ENCODE results near the gene TMF1.

Gene TMF1

GRCh38 chr3:69079269-69080159 lies 27.4 kb upstream of the TMF1 start:
- H3K27ac ChIP-seq (ENCODE audit: low read depth, low read length) = 0 out of 2 replicates have a peak overlapping the region, but pooled peaks have one; percentile 18
- no peaks in the 10 kb centered on the region for H3K27me3 ChIP-seq (ENCODE audit: control insufficient read depth, low read length)
- peaks cover 28% of the 10 kb centered on the region for H3F3A ChIP-seq (ENCODE audit: control insufficient read depth, insufficient read depth)
- H3K4me3 ChIP-seq (ENCODE audit: low read length) = peak overlapping the region; percentile 89
- H3K4me1 ChIP-seq (ENCODE audit: control insufficient read depth, low read length) = peaks cover 60% of the 10 kb centered on the region
- H3K9me3 ChIP-seq (ENCODE audit: control insufficient read depth, insufficient read depth, low read length) = no peaks in the 10 kb centered on the region
- H3K9me2 ChIP-seq (replicated peaks; ENCODE audit: control insufficient read depth, low read length) = no peaks in the 10 kb centered on the region
- peak overlapping the region; percentile 92 for H3K4me2 ChIP-seq (ENCODE audit: low read length)
- peaks cover 30% of the 10 kb centered on the region for H3K36me3 ChIP-seq (ENCODE audit: control insufficient read depth, low read length)
- TF ChIP-seq CTCF (IDR thresholded peaks at IDR 0.05; ENCODE audit: low read depth, low read length, poor library complexity, severe bottlenecking) (no peak), EZH2phosphoT487 (IDR thresholded peaks at IDR 0.05; ENCODE audit: borderline replicate concordance, low read length) (no peak)
- peaks cover 48% of the 10 kb centered on the region for H3K79me2 ChIP-seq (ENCODE audit: control insufficient read depth, low read length)
- no peaks in the 10 kb centered on the region for H4K20me1 ChIP-seq (ENCODE audit: control insufficient read depth, insufficient read depth, low read depth, low read length)

GRCh38 chr3:69072928-69073327 lies 20.8 kb upstream of the TMF1 start:
- Histone ChIP-seq H3K27me3 (ENCODE audit: control insufficient read depth, low read length) (no peaks in the 10 kb centered on the region), H3K4me3 (ENCODE audit: low read length) (no peak overlapping the region), H3K4me2 (ENCODE audit: low read length) (no peak overlapping the region), H3K36me3 (ENCODE audit: control insufficient read depth, low read length) (peaks cover 63% of the 10 kb centered on the region), H3F3A (ENCODE audit: control insufficient read depth, insufficient read depth) (0 out of 2 replicates have a peak, but pooled peaks cover 3% of the 10 kb centered on the region), H3K9me2 (replicated peaks; ENCODE audit: control insufficient read depth, low read length) (no peaks in the 10 kb centered on the region), H3K27ac (ENCODE audit: low read depth, low read length) (no peak overlapping the region), H3K79me2 (ENCODE audit: control insufficient read depth, low read length) (peaks cover 41% of the 10 kb centered on the region), H3K9me3 (ENCODE audit: control insufficient read depth, insufficient read depth, low read length) (no peaks in the 10 kb centered on the region), H4K20me1 (ENCODE audit: control insufficient read depth, insufficient read depth, low read depth, low read length) (no peaks in the 10 kb centered on the region), H3K4me1 (ENCODE audit: control insufficient read depth, low read length) (peaks cover 3% of the 10 kb centered on the region)
- TF ChIP-seq EZH2phosphoT487 (IDR thresholded peaks at IDR 0.05; ENCODE audit: borderline replicate concordance, low read length) (no peak), CTCF (IDR thresholded peaks at IDR 0.05; ENCODE audit: low read depth, low read length, poor library complexity, severe bottlenecking) (no peak)

- Histone ChIP-seq H3K27ac (ENCODE audit: low read depth, low read length) (no peak overlapping the region), H3K4me1 (ENCODE audit: control insufficient read depth, low read length) (no peaks in the 10 kb centered on the region), H3K36me3 (ENCODE audit: control insufficient read depth, low read length) (peaks cover 55% of the 10 kb centered on the region), H3K9me2 (replicated peaks; ENCODE audit: control insufficient read depth, low read length) (no peaks in the 10 kb centered on the region), H3K4me3 (ENCODE audit: low read length) (no peak overlapping the region), H4K20me1 (ENCODE audit: control insufficient read depth, insufficient read depth, low read depth, low read length) (no peaks in the 10 kb centered on the region), H3K79me2 (ENCODE audit: control insufficient read depth, low read length) (no peaks in the 10 kb centered on the region), H3K27me3 (ENCODE audit: control insufficient read depth, low read length) (no peaks in the 10 kb centered on the region), H3K9me3 (ENCODE audit: control insufficient read depth, insufficient read depth, low read length) (no peaks in the 10 kb centered on the region), H3F3A (ENCODE audit: control insufficient read depth, insufficient read depth) (no peaks in the 10 kb centered on the region), H3K4me2 (ENCODE audit: low read length) (no peak overlapping the region)
- TF ChIP-seq CTCF (IDR thresholded peaks at IDR 0.05; ENCODE audit: low read depth, low read length, poor library complexity, severe bottlenecking) (no peak), EZH2phosphoT487 (IDR thresholded peaks at IDR 0.05; ENCODE audit: borderline replicate concordance, low read length) (no peak)
These were observed 14.0 kb upstream of the TMF1 start for GRCh38 chr3:69066121-69066520.
